D721Med (cell line): ENCODE data around the gene LRIG2.
"Not testable (repeated sequence)": the region's sequence is repeated elsewhere in the genome, so short reads cannot be mapped to it uniquely, and the experiment has no call there.

Experiments
- DNase-seq: peaks from one replicate; pipeline ENCODE4 v3.0.0; 2011; ENCODE audit warnings: low spot score; ENCODE audit not compliant: insufficient read length
- FAIRE-seq: peaks from 2 replicates; lab custom pipeline; 2011; peaks lifted over from hg19 to GRCh38; lab: Jason Lieb, UNC
- CTCF ChIP-seq: IDR thresholded peaks from 2 replicates; pipeline ENCODE4 v1.5.1; 2012; ENCODE audit warnings: mild to moderate bottlenecking, control low read depth; ENCODE audit not compliant: insufficient read depth; ENCODE audit errors: missing control alignments

The LRIG2 gene

DNA sequence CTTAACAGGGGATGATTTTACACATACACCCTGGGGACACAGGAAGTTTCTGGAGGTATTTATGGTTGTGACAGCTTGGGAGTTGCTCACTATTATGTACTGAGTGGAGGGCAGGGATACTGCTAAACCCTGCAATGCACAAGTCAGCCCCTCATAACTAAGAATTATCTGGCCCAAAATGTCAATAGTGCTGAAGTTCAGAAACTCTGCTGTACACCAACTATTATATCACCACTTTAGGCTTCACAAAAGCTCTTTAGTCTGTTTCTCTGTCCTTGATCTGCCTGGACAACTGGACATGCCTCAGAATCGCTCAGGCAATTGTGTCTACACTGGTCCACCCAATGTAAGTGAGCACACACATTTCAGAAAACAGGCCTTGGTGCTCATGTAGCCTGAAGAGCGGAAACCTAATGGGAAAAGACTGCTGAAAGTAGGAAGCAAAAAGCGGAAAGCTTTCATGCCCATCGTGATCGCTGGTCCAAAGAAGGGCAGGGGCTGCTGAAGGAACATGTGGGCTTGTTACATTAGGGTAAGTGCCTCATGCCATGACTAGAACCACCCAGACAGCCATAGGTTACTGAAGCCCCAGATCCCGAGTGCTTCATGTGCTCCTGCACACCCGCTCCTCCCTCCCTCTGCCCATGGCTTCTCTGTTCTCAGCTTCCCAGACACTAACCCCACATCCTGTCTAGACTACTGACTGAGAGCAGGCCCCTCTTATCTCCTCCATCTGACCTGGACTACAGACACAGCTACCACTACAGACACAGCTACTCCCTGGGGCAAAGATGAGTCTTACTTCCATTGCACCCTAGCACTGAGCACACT is 73.5 kb downstream of the LRIG2 start:
- no peak for FAIRE-seq
- no peak for DNase-seq
- TF ChIP-seq CTCF: no peak

- no peak for FAIRE-seq
- no peak for DNase-seq
- TF ChIP-seq CTCF: no peak
Observed at GRCh38 chr1:113147073-113147625, 74.2 kb downstream of the LRIG2 start.

DNA sequence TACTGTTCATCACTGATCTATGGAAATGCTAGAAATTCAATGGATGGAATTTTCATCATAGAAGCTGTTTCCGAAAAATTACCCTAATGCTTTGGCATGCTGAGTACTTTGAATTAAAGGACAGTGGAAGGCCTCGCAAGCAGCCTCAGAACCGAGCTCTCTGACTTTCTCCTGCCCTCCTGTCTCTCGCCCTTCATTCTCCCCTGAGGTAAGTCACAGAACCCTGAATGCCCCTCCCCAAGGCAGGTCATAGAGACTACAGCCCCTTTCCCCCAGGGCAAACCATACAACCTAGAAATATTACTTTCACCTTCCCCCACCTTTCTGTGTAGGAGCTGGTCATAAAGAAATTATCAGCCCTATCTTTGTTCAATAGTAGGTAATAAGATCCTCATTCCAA is 74.8 kb downstream of the LRIG2 start:
- FAIRE-seq (no peak), DNase-seq (no peak)
- no peak for TF ChIP-seq CTCF

DNA sequence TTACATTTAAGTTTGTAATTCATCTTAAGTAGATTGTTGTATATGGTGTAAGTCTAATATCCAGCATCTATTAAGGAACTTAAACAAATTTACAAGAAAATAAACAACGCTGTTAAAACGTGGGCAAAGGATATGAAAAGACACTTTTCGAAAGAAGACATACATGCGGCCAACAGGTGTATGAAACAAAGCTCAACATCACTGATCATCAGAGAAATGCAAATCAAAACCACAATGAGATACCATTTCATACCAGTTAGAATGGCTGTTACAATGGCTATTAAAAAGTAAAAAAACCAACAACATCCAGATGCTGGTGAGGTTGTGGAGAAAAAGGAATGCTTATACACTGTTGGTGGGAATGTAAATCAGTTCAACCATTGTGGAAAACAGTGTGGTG is 77.5 kb downstream of the LRIG2 start:
- FAIRE-seq, DNase-seq: not testable (repeated sequence)

- DNase-seq (no peak), FAIRE-seq (no peak)
- TF ChIP-seq CTCF: no peak
Observed at GRCh38 chr1:113153116-113153803, 80.3 kb downstream of the LRIG2 start.

DNA sequence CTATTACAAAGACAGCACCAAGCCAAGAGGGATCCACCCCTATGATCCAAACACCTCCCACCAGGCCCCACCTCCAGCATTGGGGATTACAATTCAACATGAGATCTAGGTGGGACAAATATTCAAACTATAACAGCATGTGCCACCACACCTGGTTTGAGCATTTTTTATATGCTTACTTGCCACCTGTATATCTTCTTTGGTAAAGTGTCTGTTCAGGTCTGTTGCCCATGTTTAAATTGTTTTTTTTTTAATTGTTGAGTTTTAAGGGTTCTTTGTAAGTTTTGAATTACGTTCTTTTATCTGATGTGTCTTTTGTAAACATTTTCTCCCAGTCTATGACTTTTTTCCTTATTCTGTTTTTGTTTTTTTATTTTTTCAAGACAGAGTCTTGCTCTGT is 83.4 kb downstream of the LRIG2 start:
- TF ChIP-seq CTCF: no peak
- no peak for DNase-seq
- FAIRE-seq: no peak

DNA sequence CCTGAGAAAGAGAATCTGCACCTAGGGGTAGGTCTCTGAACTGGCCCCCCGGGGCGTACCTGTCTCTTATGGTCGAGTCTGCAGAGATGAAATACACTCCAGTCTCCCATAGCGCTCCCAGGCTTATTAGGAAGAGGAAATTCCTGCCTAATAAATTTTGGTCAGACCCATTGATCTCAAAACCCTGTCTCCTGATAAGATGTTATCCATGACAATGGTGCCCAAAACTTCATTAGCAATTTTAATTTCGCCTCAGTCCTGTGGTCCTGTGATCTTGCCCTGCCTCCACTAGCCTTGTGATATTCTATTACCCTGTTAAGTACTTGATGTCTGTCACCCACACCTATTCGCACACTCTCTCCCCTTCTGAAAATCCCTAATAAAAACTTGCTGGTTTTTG is 85.7 kb downstream of the LRIG2 start:
- DNase-seq, FAIRE-seq: not testable (repeated sequence)

DNA sequence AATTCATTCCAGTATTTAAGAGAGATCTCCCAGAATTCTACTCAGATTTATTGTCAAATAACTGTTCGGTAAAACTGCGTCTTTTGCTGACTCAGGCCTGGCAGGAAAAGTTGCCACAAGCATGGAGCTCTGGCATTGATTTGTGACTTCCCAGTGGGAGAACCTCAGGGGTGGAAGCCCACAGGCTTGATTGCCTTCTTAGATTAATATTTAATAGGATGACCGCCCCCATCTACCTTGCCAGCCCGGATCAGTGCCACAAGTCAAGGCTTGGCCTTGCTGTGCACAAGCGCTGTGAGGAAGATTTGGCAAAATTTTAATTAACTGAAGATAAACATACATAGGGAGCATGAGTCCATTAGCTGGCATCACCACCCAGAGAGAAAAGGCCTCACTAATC is 93.5 kb downstream of the LRIG2 start:
- no peak for TF ChIP-seq CTCF
- FAIRE-seq (no peak), DNase-seq (no peak)
